ENCODE measurements around the gene CDKN2AIPNL.

The CDKN2AIPNL gene

DNA sequence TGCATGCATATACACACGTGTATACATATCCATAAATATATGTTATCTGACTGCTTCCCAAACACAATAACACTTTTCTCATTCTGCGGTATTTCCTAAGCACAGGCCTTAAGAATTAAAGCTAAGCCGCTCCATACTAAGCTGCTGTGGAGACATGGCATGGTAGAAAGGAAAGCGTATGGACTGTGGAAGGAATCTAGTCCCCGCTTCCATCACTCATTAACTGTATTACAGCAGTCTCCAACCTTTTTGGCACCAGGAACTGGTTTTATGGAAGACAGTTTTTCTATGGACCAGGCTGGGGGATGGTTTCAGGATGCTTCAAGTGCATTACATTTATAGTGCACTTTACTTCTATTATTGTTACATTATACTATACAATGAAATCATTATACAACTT, 56.0 kb downstream of the CDKN2AIPNL start:
- Mint-ChIP-seq H3K4me1 (no peaks in the 10 kb centered on the region), H3K4me3 (no peak overlapping the region), H3K27ac (no peak overlapping the region), H3K9me3 (no peaks in the 10 kb centered on the region), H3K27me3 (ENCODE audit: low read depth) (no peaks in the 10 kb centered on the region), H3K36me3 (ENCODE audit: low read depth) (peaks cover 10% of the 10 kb centered on the region)
- TF ChIP-seq, protein P1, sequence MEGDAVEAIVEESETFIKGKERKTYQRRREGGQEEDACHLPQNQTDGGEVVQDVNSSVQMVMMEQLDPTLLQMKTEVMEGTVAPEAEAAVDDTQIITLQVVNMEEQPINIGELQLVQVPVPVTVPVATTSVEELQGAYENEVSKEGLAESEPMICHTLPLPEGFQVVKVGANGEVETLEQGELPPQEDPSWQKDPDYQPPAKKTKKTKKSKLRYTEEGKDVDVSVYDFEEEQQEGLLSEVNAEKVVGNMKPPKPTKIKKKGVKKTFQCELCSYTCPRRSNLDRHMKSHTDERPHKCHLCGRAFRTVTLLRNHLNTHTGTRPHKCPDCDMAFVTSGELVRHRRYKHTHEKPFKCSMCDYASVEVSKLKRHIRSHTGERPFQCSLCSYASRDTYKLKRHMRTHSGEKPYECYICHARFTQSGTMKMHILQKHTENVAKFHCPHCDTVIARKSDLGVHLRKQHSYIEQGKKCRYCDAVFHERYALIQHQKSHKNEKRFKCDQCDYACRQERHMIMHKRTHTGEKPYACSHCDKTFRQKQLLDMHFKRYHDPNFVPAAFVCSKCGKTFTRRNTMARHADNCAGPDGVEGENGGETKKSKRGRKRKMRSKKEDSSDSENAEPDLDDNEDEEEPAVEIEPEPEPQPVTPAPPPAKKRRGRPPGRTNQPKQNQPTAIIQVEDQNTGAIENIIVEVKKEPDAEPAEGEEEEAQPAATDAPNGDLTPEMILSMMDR (IDR thresholded peaks at IDR 0.05; ENCODE audit: unreplicated experiment in 3 of 3): no peak
